GM19043 (cell line): ENCODE measurements around the gene CD74.

Source experiments
- ATAC-seq: cut with Tn5 transposase; IDR thresholded peaks from one replicate; pipeline ENCODE4 v1.9.1; 2021; ENCODE audit warnings: low read depth; ENCODE audit not compliant: unreplicated experiment

Gene CD74

DNA sequence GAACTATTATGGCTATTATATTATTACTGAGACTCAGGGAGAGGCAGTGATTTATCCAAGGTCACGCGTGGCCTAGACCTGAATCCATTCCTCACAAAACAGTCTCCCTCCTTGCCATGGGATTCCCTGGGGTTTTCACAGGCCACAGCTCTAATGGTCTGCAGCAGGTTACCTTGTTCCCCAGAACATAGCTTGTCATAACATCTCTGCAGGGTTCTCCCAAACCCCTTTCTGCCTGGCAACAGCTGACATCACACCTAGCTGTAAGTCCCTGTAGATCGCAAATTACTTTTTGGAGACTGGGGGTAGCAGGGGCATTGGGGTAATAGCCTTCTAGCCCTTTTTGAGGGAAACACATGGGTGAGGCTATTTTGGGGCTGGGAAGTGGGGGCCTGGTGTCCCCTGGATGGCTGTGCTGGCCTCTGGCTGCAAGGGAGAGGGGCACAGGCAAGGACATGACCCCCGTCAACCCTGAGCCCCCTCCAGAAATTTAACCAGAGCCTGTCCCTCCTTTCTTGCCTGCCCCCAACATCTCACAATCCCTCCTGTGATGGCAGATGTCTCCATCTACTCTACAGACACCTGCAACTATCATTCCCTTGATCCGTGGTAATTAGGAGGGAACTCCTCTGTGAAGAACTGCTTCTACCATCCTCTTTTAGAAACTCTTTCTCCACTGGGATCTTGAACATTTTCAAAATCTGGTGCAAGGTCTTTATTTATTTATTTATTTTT, 1.3 kb downstream of the CD74 start:
- peak; percentile 16 for ATAC-seq

DNA sequence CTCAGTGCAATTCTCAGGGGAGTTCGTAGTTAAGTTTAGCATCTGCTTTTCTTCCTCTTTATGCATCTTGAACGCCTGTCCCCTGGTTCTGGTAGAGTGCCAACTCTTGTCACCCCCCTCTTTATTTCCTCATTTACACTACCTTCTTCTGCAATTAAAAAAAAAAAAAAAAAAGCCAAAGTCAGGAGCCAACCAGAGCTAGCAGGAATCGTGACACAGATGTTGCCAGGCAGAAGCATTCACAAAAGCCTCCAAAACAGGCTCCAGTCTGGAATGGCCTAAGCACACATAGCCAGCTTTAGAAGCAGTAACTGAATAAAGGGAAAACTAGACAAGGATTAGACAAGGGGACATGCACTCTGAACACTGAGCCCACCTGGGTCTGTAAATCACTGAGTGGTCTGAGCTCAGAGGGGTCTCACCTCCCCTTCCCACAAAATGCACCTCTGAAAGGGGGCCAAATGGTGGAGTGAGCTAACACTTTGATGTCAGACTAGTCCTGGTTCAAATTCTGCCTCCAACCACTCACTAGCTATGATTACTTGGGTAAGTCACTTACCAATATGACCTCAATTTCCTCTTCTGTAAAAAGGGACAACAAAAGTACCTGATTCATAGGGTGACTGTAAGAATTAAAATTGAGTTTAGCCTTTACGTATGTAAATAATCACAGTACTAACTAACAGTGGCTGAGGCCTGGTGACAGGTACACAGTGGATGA, 2.0 kb downstream of the CD74 start:
- ATAC-seq = no peak

DNA sequence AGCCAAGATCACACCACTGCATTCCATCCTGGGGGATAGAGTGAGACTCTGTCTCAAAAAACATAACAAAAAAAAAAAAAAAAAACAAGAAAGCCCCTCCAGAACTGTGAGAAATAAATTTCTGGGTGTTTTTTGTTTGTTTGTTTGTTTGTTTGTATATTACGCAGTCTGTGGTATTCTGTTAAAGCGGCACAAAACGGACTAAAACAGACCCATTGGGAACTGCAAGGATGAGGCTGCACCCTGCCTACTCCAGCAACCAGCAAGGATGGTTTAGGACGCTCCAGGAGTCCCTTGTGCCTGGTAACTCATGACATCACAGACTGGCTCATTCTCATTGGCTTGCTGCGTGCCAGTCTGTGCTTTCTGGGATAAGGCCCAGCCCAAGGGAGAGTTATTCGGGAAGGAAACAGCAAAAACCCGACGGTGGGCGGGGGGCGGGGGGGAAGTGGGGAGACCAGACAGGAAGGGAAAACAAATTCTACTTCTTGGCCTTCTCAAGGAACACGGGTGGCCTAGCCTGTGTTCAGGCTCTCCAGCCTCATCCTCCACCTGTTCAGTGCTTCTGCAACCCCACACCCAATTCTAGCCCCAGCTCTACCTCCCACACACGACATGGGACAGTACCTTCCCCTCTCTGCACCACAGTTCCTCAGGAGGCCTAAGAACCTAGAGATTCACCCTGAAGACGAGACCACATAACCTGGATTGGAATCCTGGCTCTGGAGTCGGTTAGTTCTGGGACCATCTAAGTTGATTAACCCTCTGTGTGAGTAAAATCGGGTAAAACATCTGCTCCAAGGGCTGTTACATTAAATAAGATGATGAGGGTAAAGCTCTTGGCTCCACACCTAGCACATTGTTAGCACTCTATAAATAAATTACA, 2.8 kb downstream of the CD74 start:
- ATAC-seq = peak; percentile 24

DNA sequence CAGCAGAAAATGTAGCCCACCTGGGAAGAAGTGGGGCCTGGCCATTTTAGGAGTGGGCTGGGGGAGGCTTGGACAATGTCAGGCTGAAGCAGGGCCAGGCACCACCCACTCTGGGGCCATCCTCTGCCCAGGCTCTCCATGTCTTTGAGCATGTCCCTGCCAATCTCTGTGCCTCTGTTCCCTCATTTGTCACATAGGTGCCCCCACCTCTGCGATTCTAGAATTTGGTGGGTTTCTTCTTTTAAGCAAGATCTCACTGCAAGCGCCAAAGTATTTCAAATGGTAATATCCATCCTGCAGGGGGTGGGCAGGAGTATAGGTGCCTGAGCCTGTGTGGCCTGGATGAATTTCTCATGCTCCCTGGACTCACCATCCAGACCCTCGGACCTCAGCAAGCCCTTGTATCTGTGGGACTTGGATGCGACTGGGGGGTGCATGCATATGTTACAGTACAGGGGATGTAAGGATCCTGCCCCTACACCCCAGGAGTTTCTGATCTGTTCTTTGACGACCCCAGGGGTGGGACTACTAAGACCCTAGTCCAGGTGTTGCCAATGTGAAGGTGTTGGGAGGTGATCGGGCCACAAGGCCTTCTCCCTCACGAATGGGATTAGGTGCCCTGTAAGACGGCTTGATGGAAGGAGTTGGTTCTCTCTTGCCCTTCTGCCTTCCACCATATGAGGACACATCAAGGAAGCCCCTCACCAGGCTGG, 4.3 kb downstream of the CD74 start:
- no peak for ATAC-seq

DNA sequence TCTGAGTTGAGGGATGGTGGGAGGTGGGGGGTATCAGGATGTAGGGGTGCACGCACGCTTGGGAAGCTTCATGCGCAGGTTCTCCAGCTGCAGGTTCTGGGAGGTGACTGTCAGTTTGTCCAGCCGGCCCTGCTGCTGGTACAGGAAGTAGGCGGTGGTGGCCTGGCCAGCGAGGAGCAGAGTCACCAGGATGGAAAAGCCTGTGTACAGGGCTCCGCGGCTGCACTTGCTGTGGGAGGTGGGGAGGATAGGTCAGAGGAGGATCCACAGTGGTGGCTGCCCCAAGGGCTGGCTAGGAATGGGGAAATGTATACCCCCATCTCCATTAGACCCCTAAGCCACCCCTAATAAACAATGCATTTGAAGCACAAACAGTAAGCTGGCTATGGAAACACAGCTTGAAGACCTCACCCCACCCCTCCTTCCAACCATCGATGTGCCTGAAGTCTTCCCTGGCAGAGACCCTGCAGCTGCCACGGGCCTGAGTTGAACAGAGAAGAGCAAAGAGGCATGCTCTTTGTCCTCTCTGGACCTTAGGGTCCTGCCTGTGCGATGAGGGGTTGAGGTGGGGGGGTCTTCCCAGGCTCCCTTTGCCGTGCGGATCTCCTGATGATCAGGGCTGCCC, 5.5 kb downstream of the CD74 start:
- ATAC-seq = no peak

DNA sequence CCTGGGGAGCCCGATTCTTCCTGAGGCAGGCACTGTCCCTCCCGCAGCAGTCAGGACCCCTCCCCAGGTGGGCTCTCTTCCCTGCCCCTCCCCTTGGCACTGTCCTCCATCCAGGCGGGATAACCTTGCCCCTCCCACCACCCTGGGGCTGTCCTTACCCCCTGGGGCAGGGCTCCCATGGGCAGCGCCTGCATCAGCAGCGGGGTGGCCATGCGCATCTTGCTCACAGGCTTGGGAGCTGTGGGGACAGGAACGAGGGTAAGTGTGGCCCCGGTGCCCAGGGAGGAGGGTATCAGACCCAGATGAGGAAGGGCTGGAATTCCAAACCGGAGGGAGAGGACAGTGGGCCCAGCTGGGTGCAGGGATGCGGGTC, 6.0 kb downstream of the CD74 start:
- no peak for ATAC-seq

DNA sequence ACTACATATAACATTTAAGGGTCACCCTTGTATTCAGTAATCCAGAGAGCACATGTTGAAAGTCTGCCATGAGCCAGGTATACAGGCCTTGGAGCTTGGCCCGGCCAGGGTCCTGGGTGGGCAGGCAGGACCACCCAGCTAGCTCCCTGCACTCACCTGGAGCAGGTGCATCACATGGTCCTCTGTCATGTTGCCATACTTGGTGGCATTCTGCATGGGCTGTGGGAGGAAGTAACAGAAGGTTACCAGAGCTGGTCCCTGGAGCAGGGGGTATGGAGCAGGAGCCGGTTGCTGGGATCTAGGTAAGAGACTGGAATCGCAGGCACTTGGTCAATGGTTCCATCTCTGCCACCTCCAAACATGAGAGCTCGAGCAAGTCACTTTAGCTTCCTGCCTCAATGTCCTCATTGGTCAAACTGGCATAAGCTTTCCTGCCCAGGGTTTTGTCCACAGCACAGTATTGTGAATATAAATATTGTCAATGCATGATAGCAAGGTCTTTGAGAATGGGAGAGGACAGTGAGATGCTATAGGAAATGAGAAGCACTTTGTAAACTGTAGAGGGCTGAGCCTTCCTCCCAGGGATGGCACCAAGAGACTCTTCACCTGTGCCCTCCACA, 6.5 kb downstream of the CD74 start:
- no peak for ATAC-seq

DNA sequence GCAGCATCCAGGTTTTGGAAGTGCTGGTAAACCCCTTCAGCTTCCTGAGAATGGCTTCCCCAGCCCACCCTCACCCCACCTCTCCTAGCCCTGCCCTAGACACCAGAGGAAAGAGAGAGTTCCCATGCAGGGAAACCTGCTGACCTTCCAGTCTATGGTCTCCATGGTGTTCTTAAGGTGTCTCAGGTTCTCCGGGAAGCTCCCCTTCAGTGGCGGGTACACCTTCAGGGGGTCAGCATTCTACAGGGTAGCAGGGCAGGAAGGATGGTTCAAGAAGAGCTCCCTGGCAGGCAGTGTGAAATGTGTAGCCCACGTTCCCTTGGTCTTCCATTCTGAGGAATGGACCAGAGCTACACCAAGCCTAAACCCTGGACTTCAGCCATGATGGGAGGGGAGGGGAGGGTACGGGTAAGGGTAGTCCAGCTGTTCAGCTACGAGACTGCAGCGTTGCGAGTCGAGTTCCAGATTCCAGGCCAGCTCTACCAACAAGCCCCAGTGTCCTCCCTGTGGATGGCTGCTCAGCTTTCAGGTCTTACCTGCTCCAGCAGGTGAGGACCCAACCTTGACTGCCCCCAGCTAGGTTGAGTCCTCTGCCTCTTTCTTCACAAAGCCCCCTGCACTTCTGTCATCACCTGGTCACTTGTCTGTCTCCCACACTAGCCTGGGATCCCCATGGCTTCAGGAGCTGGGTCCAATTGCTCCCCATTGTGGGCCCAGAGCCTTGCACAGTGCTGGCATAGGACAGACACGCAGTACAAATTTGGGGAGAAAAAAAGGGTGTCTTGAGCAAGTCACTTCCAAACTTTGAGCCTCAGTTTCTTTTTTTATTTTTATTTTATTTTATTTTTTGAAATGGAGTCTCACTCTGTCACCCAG, 7.5 kb downstream of the CD74 start:
- ATAC-seq = no peak

DNA sequence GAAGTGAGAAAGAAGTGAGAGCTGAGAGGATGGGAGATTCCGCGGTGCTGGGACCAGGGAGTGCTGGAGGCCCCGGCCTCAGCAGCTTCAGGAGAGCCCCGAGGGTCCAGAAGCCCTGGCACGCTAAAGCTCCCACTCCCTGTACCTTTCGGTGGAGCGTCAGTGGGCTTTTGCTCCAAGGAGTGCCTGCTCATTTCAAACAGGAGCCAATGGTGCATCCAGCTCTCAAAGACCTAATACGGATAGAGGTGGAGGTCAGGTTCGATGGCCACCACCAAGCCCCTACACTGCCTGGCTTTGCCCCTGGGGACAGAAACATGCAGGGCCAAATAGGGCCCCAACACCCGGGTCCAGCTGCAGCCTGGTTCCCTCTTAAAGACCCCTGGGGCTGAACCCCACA, 8.2 kb downstream of the CD74 start:
- no peak for ATAC-seq

DNA sequence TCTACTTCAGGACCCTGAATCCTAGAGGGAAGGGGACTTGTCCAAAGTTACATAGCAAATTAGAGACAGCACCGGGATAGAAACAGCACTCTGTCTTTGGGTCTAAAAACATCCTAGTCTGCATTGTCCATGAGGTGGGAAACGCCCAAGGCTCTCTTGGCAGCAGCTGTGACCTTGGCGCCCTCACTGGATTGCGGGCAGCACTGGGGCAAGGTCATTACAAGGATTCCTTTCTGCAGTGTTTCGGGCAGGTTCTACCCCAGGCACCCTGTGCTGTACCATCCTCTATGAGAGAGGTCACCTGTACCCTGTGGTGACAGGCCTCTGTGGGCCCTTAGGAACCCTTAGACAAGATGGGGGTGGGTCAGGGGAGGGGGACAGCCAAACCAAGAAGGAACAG, 8.6 kb downstream of the CD74 start:
- no peak for ATAC-seq

DNA sequence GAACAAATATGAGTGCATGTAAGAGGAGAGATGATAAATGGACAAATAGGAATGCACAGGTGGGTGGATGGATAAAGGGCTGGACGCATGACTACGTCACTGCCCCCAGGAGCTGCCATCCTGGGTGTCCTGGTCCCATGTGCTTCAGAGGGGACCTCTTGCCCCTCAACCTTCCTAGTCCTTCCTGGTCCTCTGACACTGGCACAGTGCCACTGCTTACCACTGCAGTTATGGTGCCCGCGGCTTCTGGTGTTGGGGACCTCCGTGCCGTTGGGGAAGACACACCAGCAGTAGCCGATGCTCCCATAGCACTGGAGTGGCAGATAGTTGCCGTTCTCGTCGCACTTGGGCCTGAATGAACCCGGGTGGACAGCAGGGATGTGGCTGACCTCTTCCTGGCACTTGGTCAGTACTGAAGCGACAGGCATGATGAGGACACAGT, 9.8 kb downstream of the CD74 start:
- ATAC-seq = no peak

DNA sequence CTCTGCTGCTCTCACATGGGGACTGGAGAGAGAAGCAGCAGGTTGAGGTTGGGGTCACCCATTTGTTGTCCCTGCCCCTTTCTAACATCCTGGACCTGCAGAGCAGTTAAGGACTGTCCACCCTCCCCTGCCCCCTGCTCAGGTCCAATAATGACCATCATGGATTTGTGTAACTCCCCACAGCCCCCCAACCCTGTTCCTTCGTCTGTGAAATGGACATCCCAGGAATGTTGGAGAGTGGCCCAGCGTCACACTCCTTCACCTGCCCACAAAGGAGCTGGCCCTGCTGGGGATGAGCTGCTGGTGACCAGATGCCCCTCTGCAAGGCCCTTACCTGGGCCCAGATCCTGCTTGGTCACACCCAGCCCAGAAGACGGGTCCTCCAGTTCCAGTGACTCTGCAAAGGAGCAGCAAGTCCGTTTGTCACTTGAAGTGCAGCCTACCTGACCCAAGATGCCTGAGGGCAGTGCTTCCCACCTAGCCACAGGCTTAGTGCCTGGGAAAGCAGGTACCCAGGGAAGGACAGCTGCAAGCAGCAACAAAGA, 10.4 kb downstream of the CD74 start:
- no peak for ATAC-seq

DNA sequence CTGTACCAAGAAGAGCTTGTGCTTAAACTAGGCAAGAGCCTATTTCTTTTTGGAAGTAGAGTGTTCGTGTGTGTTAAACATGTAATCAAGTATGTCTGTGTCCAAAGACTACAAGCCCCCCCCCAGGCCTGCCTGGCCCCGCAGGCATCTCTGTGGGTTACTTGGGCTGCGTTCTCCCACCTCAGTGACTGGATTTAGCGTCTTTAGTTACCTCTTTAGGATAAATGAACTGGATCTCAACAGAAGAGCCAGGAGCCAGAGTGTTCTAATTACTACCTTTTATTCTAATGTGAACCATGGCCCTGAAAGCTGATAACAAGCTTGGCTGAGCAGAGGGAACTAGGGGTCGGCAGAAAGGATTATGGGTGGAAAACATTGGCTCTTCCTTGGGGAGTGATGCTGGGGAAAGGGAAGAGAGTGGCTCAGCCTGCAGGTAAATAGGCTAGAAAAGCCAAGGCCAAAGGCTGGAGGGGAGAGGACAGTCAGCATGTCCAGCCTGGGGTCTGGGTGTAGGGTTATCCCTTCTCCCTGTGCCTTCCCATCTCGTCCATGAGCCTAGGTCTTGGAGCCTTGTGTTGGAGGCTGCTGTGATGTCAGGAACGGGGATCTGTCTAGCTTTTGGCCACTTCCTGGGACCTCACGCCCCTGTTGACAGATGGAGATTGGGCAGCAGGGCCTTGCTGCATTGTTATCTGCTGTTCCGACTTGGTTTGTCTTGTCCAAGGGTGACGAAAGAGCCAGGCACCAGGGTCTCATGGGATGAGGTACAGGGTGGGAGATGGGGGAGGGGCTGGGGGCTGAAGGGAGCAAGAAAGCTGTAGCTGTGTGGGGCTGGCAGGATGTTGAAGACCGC, 11.1 kb downstream of the CD74 start:
- ATAC-seq = no peak

DNA sequence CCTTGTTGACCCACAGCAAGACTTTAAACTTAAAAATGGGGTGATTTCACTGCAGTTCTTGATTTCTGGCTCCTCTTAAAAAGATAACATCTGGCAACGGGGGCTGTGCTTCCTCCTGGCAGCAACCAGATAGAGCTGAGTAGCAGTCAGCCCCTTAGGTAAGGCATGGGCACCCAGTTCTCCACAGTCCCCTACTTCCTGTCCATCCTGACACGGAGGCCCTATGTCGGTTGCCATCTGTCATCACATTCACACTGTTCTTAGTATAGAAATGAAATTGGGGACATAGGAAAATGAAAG, 11.7 kb downstream of the CD74 start:
- no peak for ATAC-seq

DNA sequence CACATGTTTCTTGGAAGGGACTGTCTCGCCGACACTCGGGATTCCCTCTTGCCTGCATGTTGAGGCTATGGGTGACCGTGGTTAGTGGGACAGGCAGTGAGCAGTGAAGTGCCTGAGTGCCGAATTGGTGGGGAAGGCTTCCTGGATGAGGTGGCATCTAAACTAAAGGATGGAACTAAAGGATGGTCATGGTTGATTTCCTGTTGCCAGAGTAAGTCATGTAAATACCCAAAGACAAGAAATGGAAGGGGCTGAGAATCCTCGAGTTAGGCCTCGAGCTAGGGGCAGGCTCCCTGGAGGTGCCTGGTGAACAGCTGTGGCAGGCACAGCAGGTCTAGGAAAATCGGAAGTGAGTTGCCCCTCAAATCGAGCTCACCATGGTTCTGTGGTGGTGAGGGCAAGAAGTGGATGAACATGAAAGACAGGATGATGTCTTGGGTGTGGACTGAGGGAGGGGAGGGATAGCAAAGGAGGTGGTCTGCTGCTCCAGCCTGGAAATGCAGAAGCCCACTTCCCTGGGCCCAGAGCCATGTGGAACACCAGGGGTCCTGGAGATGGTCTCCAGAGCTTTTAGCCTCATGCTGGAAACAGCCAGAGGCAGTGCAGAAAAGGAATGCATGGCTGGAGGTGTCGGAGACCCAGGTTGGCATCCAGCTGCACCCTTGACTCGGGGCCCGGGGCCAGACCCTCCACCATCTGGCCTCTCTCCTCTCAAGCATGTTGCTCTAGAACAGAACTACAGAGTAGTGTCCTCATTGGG, 12.2 kb downstream of the CD74 start:
- ATAC-seq = no peak

DNA sequence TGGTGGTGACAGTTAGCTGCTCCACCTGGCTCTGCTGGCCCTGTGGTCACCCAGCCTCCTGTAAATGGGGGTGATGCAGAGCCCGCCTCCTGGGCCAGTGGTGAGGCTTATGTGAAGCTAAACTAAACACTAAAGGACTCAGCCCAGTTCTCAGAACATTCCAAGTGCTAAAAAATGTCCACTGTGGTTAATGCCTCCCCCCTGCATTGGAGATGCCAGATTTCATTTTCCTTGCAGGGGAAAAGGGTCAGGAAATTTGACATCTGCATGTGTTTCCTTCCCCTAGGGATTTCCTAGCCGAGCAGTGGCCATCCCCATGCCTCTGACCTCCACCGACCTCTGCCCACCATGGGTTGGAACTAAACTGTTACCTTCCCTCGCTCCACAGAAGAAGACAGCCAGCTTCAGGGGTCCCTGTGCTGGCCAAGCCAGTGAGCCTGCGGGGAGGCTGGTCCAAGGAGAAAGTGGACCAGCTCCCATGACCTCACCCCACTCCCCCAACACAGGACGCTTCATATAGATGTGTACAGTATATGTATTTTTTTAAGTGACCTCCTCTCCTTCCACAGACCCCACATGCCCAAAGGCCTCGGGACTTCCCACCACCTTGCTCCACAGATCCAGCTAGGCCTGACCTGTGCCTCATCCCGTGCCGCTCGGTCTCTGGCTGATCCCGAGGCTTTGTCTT, 13.0 kb downstream of the CD74 start:
- ATAC-seq = no peak
